HepG2 (cell line): ENCODE results near the gene FAM228B. TPM values are rescaled to one million over a fixed set of nuclear protein-coding genes. Genes with fewer than 3 reads are reported as not detected.
A peak's percentile ranks its signal among the peaks of the same experiment; 100 is the strongest.

Experiments used
- ATF2 ChIP-seq: sonication (generic); formaldehyde crosslinking; IDR thresholded peaks from 2 replicates; pipeline ENCODE4 v1.4.0; 2020; ENCODE audit warnings: missing genetic modification reagents
- EP300 ChIP-seq, 3 experiments: sonication (generic) in 1 of 3; formaldehyde crosslinking in 1 of 3; IDR thresholded peaks; 2 replicates each; pipeline versions ENCODE4 v1.5.1 to v1.6.1; 2011 to 2020; ENCODE audit warnings: low read depth in 2 of 3, low read length in 2 of 3, borderline replicate concordance in 1 of 3, improper control_type of control experiment in 1 of 3, mild to moderate bottlenecking in 1 of 3, missing genetic modification reagents in 1 of 3, moderate library complexity in 1 of 3
- LCORL ChIP-seq, 2 experiments: fragments of 450-650 bp in 1 of 2; sonication (generic) in 1 of 2; formaldehyde crosslinking in 1 of 2; IDR thresholded peaks; 2 replicates each; pipeline versions ENCODE4 v1.5.0 to v1.6.1; 2017 to 2020; ENCODE audit warnings: antibody characterized with exemption in 1 of 2, missing genetic modification reagents in 1 of 2
- NCOA1 ChIP-seq: sonication (generic); formaldehyde crosslinking; IDR thresholded peaks from 2 replicates; pipeline ENCODE4 v1.9.0; 2021; ENCODE audit warnings: missing genetic modification reagents
- NFATC3 ChIP-seq: sonication (generic); formaldehyde crosslinking; IDR thresholded peaks from 2 replicates; pipeline ENCODE4 v1.5.1; 2020; ENCODE audit warnings: mild to moderate bottlenecking, missing genetic modification reagents
- ZBTB40 ChIP-seq, 2 experiments: fragments of 450-650 bp in 1 of 2; sonication (generic) in 1 of 2; formaldehyde crosslinking in 1 of 2; IDR thresholded peaks; 2 replicates each; pipeline versions ENCODE4 v1.6.1 to v1.8.0; 2016 to 2022; ENCODE audit warnings: antibody characterized with exemption in 1 of 2, mild to moderate bottlenecking in 1 of 2, missing genetic modification reagents in 1 of 2
- ZFP36L1 ChIP-seq: sonication (generic); formaldehyde crosslinking; IDR thresholded peaks from 2 replicates; pipeline ENCODE4 v1.8.0; 2022; ENCODE audit warnings: mild to moderate bottlenecking, missing genetic modification reagents, moderate library complexity
- ZNF224 ChIP-seq: sonication (generic); formaldehyde crosslinking; IDR thresholded peaks from 2 replicates; pipeline ENCODE4 v1.5.0; 2020; ENCODE audit warnings: mild to moderate bottlenecking, missing genetic modification reagents
- ZNF747 ChIP-seq: sonication (generic); formaldehyde crosslinking; IDR thresholded peaks from 2 replicates; pipeline ENCODE4 v1.8.1; 2023; ENCODE audit warnings: missing genetic modification reagents, mild to moderate bottlenecking, borderline replicate concordance
- ZSCAN5A ChIP-seq: sonication (generic); formaldehyde crosslinking; IDR thresholded peaks from 2 replicates; pipeline ENCODE4 v1.8.0; 2022; ENCODE audit warnings: mild to moderate bottlenecking, missing genetic modification reagents, borderline replicate concordance
- polyA plus RNA-seq, 8 experiments: library from polyadenylated mRNA; depleted of rRNA in 3 of 8; stranded (reverse) in 7 of 8; unstranded in 1 of 8; fragments of >200 nt; fragmentation: Illumina TruSeq in 4 of 8; extraction: Trizol in 4 of 8; gene quantifications; 2 replicates each; pipeline versions ENCODE4 v1.2.1 to v1.2.3, GENCODE V29; 2011 to 2016; ENCODE audit warnings: low read depth in 4 of 8, missing spikeins in 1 of 8, mixed read lengths in 1 of 8; ENCODE audit not compliant: insufficient read depth in 1 of 8
- total RNA-seq, 5 experiments: library from RNA; depleted of rRNA; stranded (reverse); fragments of >200 nt; fragmentation: Illumina TruSeq; extraction: Trizol; gene quantifications; 2 replicates each; pipeline ENCODE4 v1.2.3, GENCODE V29; 2016; ENCODE audit warnings: low read depth in 1 of 5
- TF ChIP-seq, protein P1 (sequence below): fragments of 450-650 bp; IDR thresholded peaks from 2 replicates; pipeline ENCODE4 v1.6.1; 2016

FAM228B gene
- total and polyA plus RNA-seq, 2 of the 13 experiments (the other 11 are each of a cell fraction or from before 2014, with no cell fraction given) = 0.79 to 1.1 TPM

GRCh38 chr2:24084386-24085199 lies 38.7 kb upstream of the FAM228B start, which contains the start of gene TP53I3 (continued):
- TF ChIP-seq ATF2 (peak; percentile 63), ZNF747 (CRISPR knock-in tag) (peak; percentile 69), ZNF224 (CRISPR knock-in tag) (peak; percentile 89; the same call in 1 of the 2 replicates), ZFP36L1 (CRISPR knock-in tag) (peak; percentile 60; the same call in 1 of the 2 replicates), NFATC3 (peak; percentile 53; the same call in 1 of the 2 replicates), NCOA1 (CRISPR knock-in tag) (no peak), LCORL (IDR thresholded peaks at IDR 0.05) (no peak), LCORL (CRISPR knock-in tag; IDR thresholded peaks at IDR 0.05) (peak; percentile 99), ZSCAN5A (CRISPR knock-in tag) (peak; percentile 76; the same call in 1 of the 2 replicates), EP300 (IDR thresholded peaks at IDR 0.05; ENCODE audit: low read depth in 2 of 2, low read length in 2 of 2) (no peak; a peak in 1 of 4 replicates), EP300 (CRISPR knock-in tag; IDR thresholded peaks at IDR 0.05; ENCODE audit: borderline replicate concordance) (no peak), ZBTB40 (IDR thresholded peaks at IDR 0.05) (no peak), ZBTB40 (CRISPR knock-in tag; IDR thresholded peaks at IDR 0.05) (peak; percentile 77; the same call in 1 of the 2 replicates)
- TF ChIP-seq, protein P1, sequence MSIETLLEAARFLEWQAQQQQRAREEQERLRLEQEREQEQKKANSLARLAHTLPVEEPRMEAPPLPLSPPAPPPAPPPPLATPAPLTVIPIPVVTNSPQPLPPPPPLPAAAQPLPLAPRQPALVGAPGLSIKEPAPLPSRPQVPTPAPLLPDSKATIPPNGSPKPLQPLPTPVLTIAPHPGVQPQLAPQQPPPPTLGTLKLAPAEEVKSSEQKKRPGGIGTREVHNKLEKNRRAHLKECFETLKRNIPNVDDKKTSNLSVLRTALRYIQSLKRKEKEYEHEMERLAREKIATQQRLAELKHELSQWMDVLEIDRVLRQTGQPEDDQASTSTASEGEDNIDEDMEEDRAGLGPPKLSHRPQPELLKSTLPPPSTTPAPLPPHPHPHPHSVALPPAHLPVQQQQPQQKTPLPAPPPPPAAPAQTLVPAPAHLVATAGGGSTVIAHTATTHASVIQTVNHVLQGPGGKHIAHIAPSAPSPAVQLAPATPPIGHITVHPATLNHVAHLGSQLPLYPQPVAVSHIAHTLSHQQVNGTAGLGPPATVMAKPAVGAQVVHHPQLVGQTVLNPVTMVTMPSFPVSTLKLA = no peak
